A673 (cell line): Measurements from ENCODE around the gene CRELD2. TPM values are rescaled to one million over a fixed set of nuclear protein-coding genes. Genes with fewer than 3 reads are reported as not detected.
"Not testable (repeated sequence)": the region's sequence is repeated elsewhere in the genome, so short reads cannot be mapped to it uniquely, and the experiment has no call there.

Source experiments
- BruUV-seq: library from RNA; stranded (reverse); fragments of 400-500 nt; replicated peaks from 2 replicates; lab custom pipeline; 2021; lab: Mats Ljungman, UMichigan
- CTCF ChIA-PET: fragments of 300-600 bp; sonication (Branson Sonifier 250); formaldehyde crosslinking; loops from one replicate; lab custom pipeline; 2022; ENCODE audit warnings: antibody characterized with exemption; lab: Charles Lee
- POLR2A ChIA-PET: fragments of 300-600 bp; sonication (Branson Sonifier 250); formaldehyde crosslinking; loops from one replicate; lab custom pipeline; 2022; ENCODE audit warnings: antibody characterized with exemption; ENCODE audit not compliant: low non-redundant PET; lab: Charles Lee
- DNase-seq: peaks from one replicate; pipeline ENCODE4 v3.0.0-alpha.2; 2015; ENCODE audit warnings: low spot score
- H3K27ac ChIP-seq: fragments of 200-600 bp; sonication (generic); 2 replicates; pipeline ENCODE4 v1.5.1; 2016; ENCODE audit warnings: mixed run types, low read depth, mild to moderate bottlenecking, mixed read lengths, antibody characterized with exemption, low read length; ENCODE audit not compliant: poor library complexity, severe bottlenecking
- H3K27me3 ChIP-seq: fragments of 200-600 bp; sonication (generic); replicated peaks from 2 replicates; pipeline ENCODE4 v1.6.1; 2017; ENCODE audit warnings: mixed run types, low read depth, mild to moderate bottlenecking, mixed read lengths, antibody characterized with exemption, low read length; ENCODE audit not compliant: insufficient read depth, poor library complexity
- H3K36me3 ChIP-seq: fragments of 200-600 bp; sonication (generic); 2 replicates; pipeline ENCODE4 v1.6.1; 2016; ENCODE audit warnings: mixed run types, mild to moderate bottlenecking, mixed read lengths, antibody characterized with exemption, low read length; ENCODE audit not compliant: insufficient read depth, poor library complexity, severe bottlenecking
- H3K4me1 ChIP-seq: fragments of 200-600 bp; sonication (generic); 2 replicates; pipeline ENCODE4 v1.6.1; 2017; ENCODE audit warnings: mixed run types, mild to moderate bottlenecking, mixed read lengths, antibody characterized with exemption, low read length; ENCODE audit not compliant: insufficient read depth, poor library complexity, severe bottlenecking
- H3K4me3 ChIP-seq: fragments of 200-600 bp; sonication (generic); 2 replicates; pipeline ENCODE4 v1.5.1; 2016; ENCODE audit warnings: low read depth, mixed run types, mild to moderate bottlenecking, mixed read lengths, low read length; ENCODE audit not compliant: poor library complexity, severe bottlenecking
- H3K9me3 ChIP-seq: fragments of 200-600 bp; sonication (generic); 2 replicates; pipeline ENCODE4 v1.6.1; 2016; ENCODE audit warnings: mixed run types, low read depth, mild to moderate bottlenecking, mixed read lengths, antibody characterized with exemption, low read length; ENCODE audit not compliant: poor library complexity, severe bottlenecking
- EZH2 ChIP-seq: fragments of 200-600 bp; sonication (generic); IDR thresholded peaks from 2 replicates; pipeline ENCODE4 v1.6.1; 2017; ENCODE audit warnings: borderline replicate concordance, low read depth, mild to moderate bottlenecking, mixed read lengths, antibody characterized with exemption, low read length; ENCODE audit not compliant: poor library complexity, severe bottlenecking
- intact Hi-C: fragments of 100-400 bp; cut with micrococcal nuclease; formaldehyde crosslinking; loops from one replicate; pipeline ENCODE4 v1.10.0; 2022; ENCODE audit not compliant: unreplicated experiment
- total RNA-seq: library from RNA; stranded (reverse); gene quantifications from 2 replicates; pipeline ENCODE4 v1.2.3, GENCODE V29; 2021
- TF ChIP-seq, protein P1 (sequence below): fragments of 300-800, 200-600 bp; sonication (generic); conservative IDR thresholded peaks from 2 replicates; pipeline ENCODE4 v1.5.1; 2017; ENCODE audit warnings: low read depth, mild to moderate bottlenecking, antibody characterized with exemption, low read length, moderate library complexity, mixed read lengths

CRELD2 gene
- total RNA-seq, 1 experiment from 2014 or later: 54.7 TPM

DNA sequence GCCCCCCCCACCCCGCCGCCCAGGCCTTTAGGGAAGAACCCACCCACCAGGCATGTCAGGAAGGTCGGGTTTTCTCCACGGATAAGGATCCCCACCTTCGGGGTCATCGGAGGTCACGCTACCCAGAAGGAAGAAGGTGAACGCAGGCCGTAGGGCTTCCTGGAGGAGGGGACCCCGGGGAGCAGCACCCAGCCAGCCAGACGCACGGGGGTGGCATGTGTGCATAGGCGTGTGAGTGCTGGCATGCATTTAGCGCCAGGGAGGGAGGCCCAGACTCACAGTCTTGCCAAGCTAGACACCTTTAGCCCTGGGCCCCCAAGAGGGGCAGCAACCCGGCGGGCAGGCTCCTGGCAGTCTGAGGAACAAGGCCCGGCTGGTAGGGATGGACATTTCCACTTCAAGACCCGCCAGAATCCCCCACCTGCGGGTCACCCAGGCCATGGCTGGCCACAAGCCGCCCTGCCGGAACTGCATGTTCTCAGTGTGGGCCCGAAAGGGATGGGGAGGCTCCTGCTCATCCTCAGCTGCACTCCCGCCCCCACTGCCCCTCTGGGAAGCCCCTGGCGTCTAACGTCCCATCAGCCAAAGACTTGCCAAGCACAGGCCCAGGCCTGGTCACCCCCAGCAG, 25.5 kb downstream of the CRELD2 start:
- no peaks in the 10 kb centered on the region for H3K27me3 ChIP-seq
- peaks cover 22% of the 10 kb centered on the region for H3K4me1 ChIP-seq
- ChIA-PET CTCF (no interaction called here), POLR2A (no interaction called here)
- no peaks in the 10 kb centered on the region for H3K36me3 ChIP-seq
- intact Hi-C loops: no loop called here
- H3K9me3 ChIP-seq: no peaks in the 10 kb centered on the region
- DNase-seq: no peak
- H3K27ac ChIP-seq: peak overlapping the region; percentile 82
- TF ChIP-seq EZH2: no peak
- TF ChIP-seq, protein P1, sequence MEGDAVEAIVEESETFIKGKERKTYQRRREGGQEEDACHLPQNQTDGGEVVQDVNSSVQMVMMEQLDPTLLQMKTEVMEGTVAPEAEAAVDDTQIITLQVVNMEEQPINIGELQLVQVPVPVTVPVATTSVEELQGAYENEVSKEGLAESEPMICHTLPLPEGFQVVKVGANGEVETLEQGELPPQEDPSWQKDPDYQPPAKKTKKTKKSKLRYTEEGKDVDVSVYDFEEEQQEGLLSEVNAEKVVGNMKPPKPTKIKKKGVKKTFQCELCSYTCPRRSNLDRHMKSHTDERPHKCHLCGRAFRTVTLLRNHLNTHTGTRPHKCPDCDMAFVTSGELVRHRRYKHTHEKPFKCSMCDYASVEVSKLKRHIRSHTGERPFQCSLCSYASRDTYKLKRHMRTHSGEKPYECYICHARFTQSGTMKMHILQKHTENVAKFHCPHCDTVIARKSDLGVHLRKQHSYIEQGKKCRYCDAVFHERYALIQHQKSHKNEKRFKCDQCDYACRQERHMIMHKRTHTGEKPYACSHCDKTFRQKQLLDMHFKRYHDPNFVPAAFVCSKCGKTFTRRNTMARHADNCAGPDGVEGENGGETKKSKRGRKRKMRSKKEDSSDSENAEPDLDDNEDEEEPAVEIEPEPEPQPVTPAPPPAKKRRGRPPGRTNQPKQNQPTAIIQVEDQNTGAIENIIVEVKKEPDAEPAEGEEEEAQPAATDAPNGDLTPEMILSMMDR: no peak
- H3K4me3 ChIP-seq: peak overlapping the region; percentile 2
- no TSS peak for BruUV-seq

DNA sequence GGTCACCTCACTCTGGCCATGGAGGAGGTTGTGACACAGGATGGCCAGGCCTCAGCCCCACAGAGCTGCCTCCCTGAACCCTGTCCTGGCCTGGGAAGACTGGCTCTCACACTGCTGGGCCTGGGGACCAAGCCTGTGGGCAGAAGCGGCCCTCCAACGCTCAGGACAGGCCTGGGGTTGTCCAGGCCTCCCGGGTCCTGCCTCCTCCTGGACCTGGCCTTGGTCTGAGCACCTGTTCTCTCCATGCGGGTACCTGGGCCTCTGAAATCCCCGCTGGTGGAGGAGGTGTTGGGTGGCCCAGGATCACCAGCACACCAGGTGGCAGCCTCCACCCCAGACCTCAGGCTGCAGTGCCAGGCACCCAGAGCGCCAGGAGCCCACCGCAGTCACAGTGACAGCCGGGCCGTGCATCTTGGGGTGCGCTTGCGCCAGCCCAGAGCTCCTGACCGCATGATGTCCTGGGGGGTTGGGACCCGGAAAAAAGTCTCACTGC, 26.0 kb downstream of the CRELD2 start:
- intact Hi-C loops: no loop called here
- H3K4me1 ChIP-seq: peaks cover 22% of the 10 kb centered on the region
- H3K36me3 ChIP-seq: no peaks in the 10 kb centered on the region
- no peaks in the 10 kb centered on the region for H3K9me3 ChIP-seq
- peak overlapping the region; percentile 2 for H3K4me3 ChIP-seq
- ChIA-PET CTCF (no interaction called here), POLR2A (no interaction called here)
- no peaks in the 10 kb centered on the region for H3K27me3 ChIP-seq
- no peak for DNase-seq
- BruUV-seq: no TSS peak
- H3K27ac ChIP-seq: peak overlapping the region; percentile 82
- TF ChIP-seq EZH2: no peak
- TF ChIP-seq, protein P1: no peak

DNA sequence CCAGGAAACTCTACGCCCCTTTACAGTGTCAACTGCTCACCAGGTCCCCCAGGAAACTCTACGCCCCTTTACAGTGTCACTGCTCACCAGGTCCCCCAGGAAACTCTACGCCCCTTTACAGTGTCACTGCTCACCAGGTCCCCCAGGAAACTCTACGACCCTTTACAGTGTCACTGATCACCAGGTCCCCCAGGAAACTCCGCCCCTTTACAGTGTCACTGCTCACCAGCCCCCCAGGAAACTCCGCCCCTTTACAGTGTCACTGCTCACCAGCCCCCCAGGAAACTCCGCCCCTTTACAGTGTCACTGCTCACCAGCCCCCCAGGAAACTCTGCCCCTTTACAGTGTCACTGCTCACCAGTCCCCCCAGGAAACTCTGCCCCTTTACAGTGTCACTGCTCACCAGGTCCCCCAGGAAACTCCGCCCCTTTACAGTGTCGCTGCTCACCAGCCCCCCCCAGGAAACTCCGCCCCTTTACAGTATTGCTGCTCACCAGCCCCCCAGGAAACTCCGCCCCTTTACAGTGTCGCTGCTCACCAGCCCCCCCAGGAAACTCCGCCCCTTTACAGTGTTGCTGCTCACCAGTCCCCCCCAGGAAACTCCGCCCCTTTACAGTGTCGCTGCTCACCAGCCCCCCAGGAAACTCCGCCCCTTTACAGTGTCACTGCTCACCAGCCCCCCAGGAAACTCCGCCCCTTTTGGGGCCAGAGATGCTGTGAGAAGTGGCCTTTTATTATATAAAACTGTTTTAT, 26.8 kb downstream of the CRELD2 start:
- intact Hi-C loops, H3K36me3 ChIP-seq, H3K27me3 ChIP-seq, BruUV-seq, H3K4me3 ChIP-seq, POLR2A ChIA-PET, CTCF ChIA-PET, H3K9me3 ChIP-seq: not testable (repeated sequence)
- DNase-seq: peak; percentile 73
- Histone ChIP-seq H3K27ac (peak overlapping the region; percentile 82), H3K4me1 (peaks cover 22% of the 10 kb centered on the region)
